ENCODE results near the gene CCDC7. TPM values are rescaled to one million over a fixed set of nuclear protein-coding genes. Genes with fewer than 3 reads are reported as not detected.

CCDC7 gene
- total and polyA plus RNA-seq, 12 donors, result 1.8 to 31.2 (median 16.9) TPM

GRCh38 chr10:32922170-32922569, 476.2 kb downstream of the CCDC7 start:
- H3K27me3 ChIP-seq, result no peaks in the 10 kb centered on the region
- H3K9me3 ChIP-seq (replicated peaks in 1 of 3), result no peaks in the 10 kb centered on the region
- H3K4me1 ChIP-seq (replicated peaks in 1 of 2), result peaks cover 0 to 6% of the 10 kb centered on the region in 2 donors
- 82 to 91% (median 90%) methylated on average over 2 of the region's 2 CpGs for WGBS, 4 donors
- H3K27ac ChIP-seq, result no peak overlapping the region
- H3K4me3 ChIP-seq, result no peak overlapping the region
- no peak for TF ChIP-seq POLR2A (IDR thresholded peaks at IDR 0.05)
- no peak for TF ChIP-seq CTCF (IDR thresholded peaks at IDR 0.05)
- intact Hi-C loops (cut with DNase I), result no loop called here
- H3K36me3 ChIP-seq (replicated peaks in 1 of 2), result peaks cover 0 to 62% of the 10 kb centered on the region in 2 donors
- no peak for DNase-seq

- Histone ChIP-seq H3K9me3 (replicated peaks in 1 of 3) (no peaks in the 10 kb centered on the region), H3K4me1 (replicated peaks in 1 of 2) (peaks cover 0 to 6% of the 10 kb centered on the region in 2 donors), H3K36me3 (replicated peaks in 1 of 2) (peaks cover 0 to 70% of the 10 kb centered on the region in 2 donors), H3K27ac (no peak overlapping the region), H3K4me3 (no peak overlapping the region), H3K27me3 (no peaks in the 10 kb centered on the region)
- WGBS, 4 donors, result 62 to 82% (median 76%) methylated on average over 2 of the region's 2 CpGs
- no peak for DNase-seq
- TF ChIP-seq POLR2A (IDR thresholded peaks at IDR 0.05) (no peak), CTCF (IDR thresholded peaks at IDR 0.05) (no peak)
- intact Hi-C loops (cut with DNase I), result no loop called here
These were observed 477.2 kb downstream of the CCDC7 start for GRCh38 chr10:32923134-32923533.

- no peak overlapping the region for H3K27ac ChIP-seq
- peaks cover 0 to 6% of the 10 kb centered on the region in 2 donors for H3K4me1 ChIP-seq (replicated peaks in 1 of 2)
- peaks cover 0 to 68% of the 10 kb centered on the region in 2 donors for H3K36me3 ChIP-seq (replicated peaks in 1 of 2)
- no peaks in the 10 kb centered on the region for H3K9me3 ChIP-seq (replicated peaks in 1 of 3)
- DNase-seq, result no peak
- WGBS, 4 donors, result 71 to 76% (median 73%) methylated on average over 2 of the region's 2 CpGs
- no peak for TF ChIP-seq POLR2A (IDR thresholded peaks at IDR 0.05)
- TF ChIP-seq CTCF (IDR thresholded peaks at IDR 0.05), result no peak
- no peak overlapping the region for H3K4me3 ChIP-seq
- H3K27me3 ChIP-seq, result no peaks in the 10 kb centered on the region
- intact Hi-C loops (cut with DNase I), result no loop called here
These were observed 477.9 kb downstream of the CCDC7 start for GRCh38 chr10:32923849-32924248.

Other genes starting within 250 kb of the CCDC7 start
- gene EPC1, start 99.0 kb upstream of the CCDC7 start, total RNA-seq, result 10 to 100 TPM; 10.9 to 43.6 (median 25.8) TPM
- 10 to 100 TPM; 16.5 to 27.8 (median 19.3) TPM for gene EPC1, start 99.0 kb upstream of the CCDC7 start, polyA plus RNA-seq

Data from adrenal gland (tissue), 12 donors.